ENCODE measurements around the gene PKD1L1. TPM values are rescaled to one million over a fixed set of nuclear protein-coding genes. Genes with fewer than 3 reads are reported as not detected.

PKD1L1 gene
- total RNA-seq, 1 experiment from 2014 or later: 0.07 TPM

DNA sequence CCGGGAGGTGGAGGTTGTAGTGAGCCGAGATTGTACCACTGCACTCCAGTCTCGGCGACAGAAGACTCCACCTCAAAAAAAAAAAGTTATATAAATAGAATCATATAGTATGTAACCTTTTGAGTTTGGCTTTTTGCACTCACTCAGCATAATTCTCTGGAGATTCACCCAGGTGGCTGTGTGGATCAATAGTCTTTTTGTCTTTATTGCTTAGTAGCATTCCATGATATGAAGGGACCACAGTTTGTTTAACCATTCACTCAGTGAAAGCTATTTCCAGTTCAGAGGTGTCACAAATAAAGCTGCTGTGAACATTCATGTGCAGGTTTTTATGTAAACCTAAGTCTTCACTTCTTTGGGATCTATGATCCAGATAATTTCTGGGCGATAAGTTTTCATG, 167.7 kb downstream of the PKD1L1 start:
- peaks cover 19% of the 10 kb centered on the region for H3K9me3 Mint-ChIP-seq
- ChIA-PET CTCF (no interaction called here), POLR2A (no interaction called here)
- H3K36me3 Mint-ChIP-seq: peaks cover 3% of the 10 kb centered on the region
- DNase-seq (ENCODE audit: low spot score) (no peak), ATAC-seq (no peak)
- H3K4me3 Mint-ChIP-seq: no peak overlapping the region
- TF ChIP-seq NFE2L1 (CRISPR knock-in tag; IDR thresholded peaks at IDR 0.05): no peak
- TF ChIP-seq ZNF396 (CRISPR knock-in tag; IDR thresholded peaks at IDR 0.05; ENCODE audit: borderline replicate concordance): no peak
- TF ChIP-seq, protein P1, sequence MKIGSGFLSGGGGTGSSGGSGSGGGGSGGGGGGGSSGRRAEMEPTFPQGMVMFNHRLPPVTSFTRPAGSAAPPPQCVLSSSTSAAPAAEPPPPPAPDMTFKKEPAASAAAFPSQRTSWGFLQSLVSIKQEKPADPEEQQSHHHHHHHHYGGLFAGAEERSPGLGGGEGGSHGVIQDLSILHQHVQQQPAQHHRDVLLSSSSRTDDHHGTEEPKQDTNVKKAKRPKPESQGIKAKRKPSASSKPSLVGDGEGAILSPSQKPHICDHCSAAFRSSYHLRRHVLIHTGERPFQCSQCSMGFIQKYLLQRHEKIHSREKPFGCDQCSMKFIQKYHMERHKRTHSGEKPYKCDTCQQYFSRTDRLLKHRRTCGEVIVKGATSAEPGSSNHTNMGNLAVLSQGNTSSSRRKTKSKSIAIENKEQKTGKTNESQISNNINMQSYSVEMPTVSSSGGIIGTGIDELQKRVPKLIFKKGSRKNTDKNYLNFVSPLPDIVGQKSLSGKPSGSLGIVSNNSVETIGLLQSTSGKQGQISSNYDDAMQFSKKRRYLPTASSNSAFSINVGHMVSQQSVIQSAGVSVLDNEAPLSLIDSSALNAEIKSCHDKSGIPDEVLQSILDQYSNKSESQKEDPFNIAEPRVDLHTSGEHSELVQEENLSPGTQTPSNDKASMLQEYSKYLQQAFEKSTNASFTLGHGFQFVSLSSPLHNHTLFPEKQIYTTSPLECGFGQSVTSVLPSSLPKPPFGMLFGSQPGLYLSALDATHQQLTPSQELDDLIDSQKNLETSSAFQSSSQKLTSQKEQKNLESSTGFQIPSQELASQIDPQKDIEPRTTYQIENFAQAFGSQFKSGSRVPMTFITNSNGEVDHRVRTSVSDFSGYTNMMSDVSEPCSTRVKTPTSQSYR (CRISPR knock-in tag; IDR thresholded peaks at IDR 0.05): no peak
- TF ChIP-seq, protein P2, sequence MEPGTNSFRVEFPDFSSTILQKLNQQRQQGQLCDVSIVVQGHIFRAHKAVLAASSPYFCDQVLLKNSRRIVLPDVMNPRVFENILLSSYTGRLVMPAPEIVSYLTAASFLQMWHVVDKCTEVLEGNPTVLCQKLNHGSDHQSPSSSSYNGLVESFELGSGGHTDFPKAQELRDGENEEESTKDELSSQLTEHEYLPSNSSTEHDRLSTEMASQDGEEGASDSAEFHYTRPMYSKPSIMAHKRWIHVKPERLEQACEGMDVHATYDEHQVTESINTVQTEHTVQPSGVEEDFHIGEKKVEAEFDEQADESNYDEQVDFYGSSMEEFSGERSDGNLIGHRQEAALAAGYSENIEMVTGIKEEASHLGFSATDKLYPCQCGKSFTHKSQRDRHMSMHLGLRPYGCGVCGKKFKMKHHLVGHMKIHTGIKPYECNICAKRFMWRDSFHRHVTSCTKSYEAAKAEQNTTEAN (CRISPR knock-in tag; IDR thresholded peaks at IDR 0.05): no peak
- no peak for TF ChIP-seq ZMAT4 (CRISPR knock-in tag; IDR thresholded peaks at IDR 0.05)
- no peak for TF ChIP-seq USF1 (CRISPR knock-in tag; IDR thresholded peaks at IDR 0.05)
- H3K27ac Mint-ChIP-seq: no peak overlapping the region
- H3K27me3 Mint-ChIP-seq (ENCODE audit: low read depth): no peaks in the 10 kb centered on the region
- peaks cover 3% of the 10 kb centered on the region; the same call in 1 of the 2 replicates for H3K4me1 Mint-ChIP-seq

DNA sequence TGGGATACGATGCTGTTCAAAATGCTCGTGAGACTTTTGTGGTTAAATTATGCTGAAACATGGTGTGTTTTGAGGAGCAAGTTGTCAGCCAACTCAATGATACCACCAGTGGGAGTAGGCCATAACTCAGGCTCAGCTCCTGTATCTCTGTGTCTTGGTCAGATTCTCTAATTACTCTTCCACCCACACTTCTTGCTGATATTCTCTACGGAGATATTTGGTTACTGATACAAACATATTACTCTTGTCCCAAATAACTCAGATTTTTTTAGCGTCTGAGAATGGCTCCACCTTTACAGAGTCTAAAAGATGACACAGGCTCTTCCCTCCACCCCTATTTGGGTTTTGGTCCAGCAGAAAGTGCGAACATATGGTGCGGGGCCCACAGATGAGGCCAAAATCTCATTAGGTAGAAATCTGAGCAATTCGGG, 168.9 kb downstream of the PKD1L1 start:
- TF ChIP-seq NFYB (CRISPR knock-in tag; conservative IDR thresholded peaks at IDR 0.05; ENCODE audit: low read depth) (no peak), JAZF1 (CRISPR knock-in tag; IDR thresholded peaks at IDR 0.05) (no peak), ZNF232 (CRISPR knock-in tag; IDR thresholded peaks at IDR 0.05) (no peak), IRF2 (CRISPR knock-in tag; IDR thresholded peaks at IDR 0.05; ENCODE audit: borderline replicate concordance, low read depth) (no peak), MLX (CRISPR knock-in tag; IDR thresholded peaks at IDR 0.05) (no peak), ZNF263 (CRISPR knock-in tag; IDR thresholded peaks at IDR 0.05; ENCODE audit: low read depth) (no peak), CREB1 (CRISPR knock-in tag; IDR thresholded peaks at IDR 0.05) (no peak), TEAD1 (CRISPR knock-in tag; IDR thresholded peaks at IDR 0.05) (no peak), CREM (CRISPR knock-in tag; IDR thresholded peaks at IDR 0.05) (no peak)
- TF ChIP-seq, protein P3, sequence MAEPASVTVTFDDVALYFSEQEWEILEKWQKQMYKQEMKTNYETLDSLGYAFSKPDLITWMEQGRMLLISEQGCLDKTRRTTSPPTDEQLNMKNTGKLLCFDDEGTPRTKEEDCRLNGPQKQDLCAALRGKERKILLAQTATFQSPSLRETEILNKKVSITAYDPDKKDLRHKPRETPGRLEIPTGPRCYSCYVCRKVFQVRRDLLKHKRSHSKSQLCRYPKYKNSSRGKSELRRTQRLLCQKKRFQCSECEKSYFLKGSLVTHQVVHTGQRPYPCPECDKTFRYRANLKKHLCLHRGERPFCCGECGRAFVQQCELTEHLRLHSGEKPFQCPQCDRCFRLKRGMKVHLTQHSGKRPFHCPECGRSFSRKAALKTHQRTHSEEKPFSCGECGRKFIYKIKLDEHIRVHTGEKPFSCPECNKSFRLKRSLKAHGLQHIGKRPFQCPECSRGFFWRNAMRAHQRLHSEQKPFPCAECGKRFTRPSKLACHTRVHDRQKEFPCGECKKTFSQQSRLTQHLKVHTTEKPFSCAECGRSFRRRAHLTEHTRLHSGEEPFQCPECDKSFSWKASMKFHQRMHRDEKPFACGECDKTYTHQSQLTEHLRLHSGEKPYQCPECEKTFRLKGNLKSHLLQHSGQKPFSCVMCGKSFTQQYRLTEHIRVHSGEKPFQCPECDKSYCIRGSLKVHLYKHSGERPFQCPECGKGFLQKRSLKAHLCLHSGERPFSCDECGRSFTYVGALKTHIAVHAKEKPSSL (CRISPR knock-in tag; conservative IDR thresholded peaks at IDR 0.05): no peak
- POLR2A ChIA-PET: no interaction called here
- no peak overlapping the region for H3K27ac Mint-ChIP-seq
- peaks cover 3% of the 10 kb centered on the region for H3K36me3 Mint-ChIP-seq
- ATAC-seq: no peak
- no peak overlapping the region for H3K4me3 Mint-ChIP-seq
- no peaks in the 10 kb centered on the region for H3K4me1 Mint-ChIP-seq
- CTCF ChIA-PET: no interaction called here
- no peak for DNase-seq (ENCODE audit: low spot score)
- H3K27me3 Mint-ChIP-seq (ENCODE audit: low read depth): no peaks in the 10 kb centered on the region
- peaks cover 19% of the 10 kb centered on the region for H3K9me3 Mint-ChIP-seq
